Muscle of arm (tissue), 12 donors: ENCODE data around the gene CLCN6. TPM values are rescaled to one million over a fixed set of nuclear protein-coding genes. Genes with fewer than 3 reads are reported as not detected.

ENCODE experiments used
- DNase-seq: peaks from one replicate; pipeline ENCODE4 v3.0.0-alpha.2; 2013
- polyA plus RNA-seq, 12 donors: library from polyadenylated mRNA; unstranded; fragments of 120-200 nt; gene quantifications; one replicate each; pipeline ENCODE4 v1.2.1, GENCODE V29; 2013; ENCODE audit not compliant: insufficient read length in 12 of 12

The CLCN6 gene
- polyA plus RNA-seq, 12 donors = 9.9 to 18.1 (median 14.6) TPM; not detected in 1

- no peak for DNase-seq
Observed at GRCh38 chr1:11823366-11824137, 17.6 kb downstream of the CLCN6 start.

- DNase-seq = no peak
Observed at GRCh38 chr1:11825131-11825530, 19.1 kb downstream of the CLCN6 start.

GRCh38 chr1:11826946-11827345, 21.0 kb downstream of the CLCN6 start:
- no peak for DNase-seq

GRCh38 chr1:11828511-11828910, 22.5 kb downstream of the CLCN6 start:
- DNase-seq = no peak

- no peak for DNase-seq
Observed at GRCh38 chr1:11831945-11832725, 26.1 kb downstream of the CLCN6 start.

GRCh38 chr1:11833497-11833896, 27.5 kb downstream of the CLCN6 start:
- no peak for DNase-seq

GRCh38 chr1:11833900-11834299, 27.9 kb downstream of the CLCN6 start:
- DNase-seq = no peak

- DNase-seq = no peak
Observed at GRCh38 chr1:11835441-11836225, 29.6 kb downstream of the CLCN6 start.

GRCh38 chr1:11836955-11837766, 31.2 kb downstream of the CLCN6 start:
- no peak for DNase-seq

- DNase-seq = no peak
Observed at GRCh38 chr1:11837767-11838348, 31.9 kb downstream of the CLCN6 start.

GRCh38 chr1:11838349-11839272, 32.6 kb downstream of the CLCN6 start:
- DNase-seq = peak; percentile 63

GRCh38 chr1:11839727-11840705, 34.0 kb downstream of the CLCN6 start:
- no peak for DNase-seq

GRCh38 chr1:11841245-11842153, 35.5 kb downstream of the CLCN6 start:
- DNase-seq = no peak

GRCh38 chr1:11842154-11843041, 36.4 kb downstream of the CLCN6 start:
- no peak for DNase-seq

- DNase-seq = no peak
Observed at GRCh38 chr1:11845641-11846335, 39.8 kb downstream of the CLCN6 start.
